ENCODE data around the gene DAB2IP.

- no peak for TF ChIP-seq CTCF (IDR thresholded peaks at IDR 0.05; ENCODE audit: low read length)
- TF ChIP-seq EZH2 (IDR thresholded peaks at IDR 0.05; ENCODE audit: borderline replicate concordance, low read length): no peak
Measured at GRCh38 chr9:121694001-121694400, 42.6 kb downstream of the DAB2IP start.

Data from OCI-LY1 (cell line).